Vagina (tissue), 2 donors: ENCODE results near the gene INS. TPM values are rescaled to one million over a fixed set of nuclear protein-coding genes. Genes with fewer than 3 reads are reported as not detected.

Experiments
- DNase-seq, 2 donors: peaks; one replicate each; pipeline ENCODE4 v3.0.0-alpha.2; 2017; ENCODE audit errors: extremely low spot score in 2 of 2
- H3K27ac ChIP-seq: fragments of 200-600 bp; sonication (generic); one replicate; pipeline ENCODE4 v1.5.1; 2019
- H3K27me3 ChIP-seq: fragments of 200-600 bp; sonication (generic); one replicate; pipeline ENCODE4 v1.5.1; 2019
- H3K36me3 ChIP-seq, 2 donors: fragments of 200-600 bp; sonication (generic); one replicate each; pipeline ENCODE4 v1.5.1; 2017 to 2019
- H3K4me1 ChIP-seq: fragments of 200-600 bp; sonication (generic); one replicate; pipeline ENCODE4 v1.5.1; 2019
- H3K4me3 ChIP-seq, 2 donors: fragments of 200-600 bp; sonication (generic); 1 replicate in 1 of 2; 2 replicates in 1 of 2; pipeline ENCODE4 v1.5.1; 2016 to 2019
- H3K9me3 ChIP-seq: fragments of 200-600 bp; sonication (generic); one replicate; pipeline ENCODE4 v1.5.1; 2019
- CTCF ChIP-seq, 3 experiments: fragments of 450-650 bp in 2 of 3; fragments of 200-600 bp in 1 of 3; sonication (generic) in 1 of 3; IDR thresholded peaks; one replicate each; pipeline ENCODE4 v1.5.1; 2017 to 2019; ENCODE audit warnings: antibody characterized with exemption in 3 of 3, mild to moderate bottlenecking in 2 of 3, moderate library complexity in 2 of 3
- POLR2A ChIP-seq, 2 donors: fragments of 450-650 bp; IDR thresholded peaks; one replicate each; pipeline ENCODE4 v1.6.1; 2017; ENCODE audit warnings: antibody characterized with exemption in 2 of 2, mild to moderate bottlenecking in 2 of 2, moderate library complexity in 2 of 2
- POLR2AphosphoS5 ChIP-seq, 2 donors: sonication (generic); formaldehyde crosslinking; IDR thresholded peaks; one replicate each; pipeline ENCODE4 v1.9.0; 2017; ENCODE audit warnings: antibody characterized with exemption in 2 of 2, mild to moderate bottlenecking in 2 of 2, low read depth in 1 of 2; ENCODE audit not compliant: insufficient read depth in 1 of 2
- intact Hi-C: fragments of 100-400 bp; cut with DNase I; formaldehyde crosslinking; loops from one replicate; pipeline ENCODE4 v1.15.1; 2023
- total RNA-seq: library from RNA; depleted of rRNA; stranded (reverse); fragments of >200 nt; gene quantifications from one replicate; pipeline ENCODE4 v1.2.3, GENCODE V29; 2016

Gene INS
- total RNA-seq, 1 donor from 2014 or later, result not detected

GRCh38 chr11:2148595-2148994 is 12.4 kb downstream of the INS start:
- no peak overlapping the region for H3K27ac ChIP-seq
- H3K27me3 ChIP-seq, result peaks cover 16% of the 10 kb centered on the region
- TF ChIP-seq POLR2A (IDR thresholded peaks at IDR 0.05), result no peak
- no peak for TF ChIP-seq CTCF (IDR thresholded peaks at IDR 0.05)
- TF ChIP-seq POLR2AphosphoS5 (IDR thresholded peaks at IDR 0.05; ENCODE audit: insufficient read depth in 1 of 2, low read depth in 1 of 2), result no peak
- H3K4me1 ChIP-seq, result peaks cover 13% of the 10 kb centered on the region
- intact Hi-C loops, result no loop called here
- H3K4me3 ChIP-seq, result no peak overlapping the region
- H3K9me3 ChIP-seq, result no peaks in the 10 kb centered on the region
- no peaks in the 10 kb centered on the region for H3K36me3 ChIP-seq
- DNase-seq, result no peak

- peaks cover 16% of the 10 kb centered on the region for H3K27me3 ChIP-seq
Observed at GRCh38 chr11:2147391-2147790, 13.6 kb downstream of the INS start.

GRCh38 chr11:2146051-2146450 is 15.0 kb downstream of the INS start:
- H3K27me3 ChIP-seq, result peaks cover 17% of the 10 kb centered on the region

More at GRCh38 chr11:2147391-2147790, 13.6 kb downstream of the INS start:
- peaks cover 13% of the 10 kb centered on the region for H3K4me1 ChIP-seq
- no peak for DNase-seq
- no peaks in the 10 kb centered on the region for H3K36me3 ChIP-seq
- H3K9me3 ChIP-seq, result no peaks in the 10 kb centered on the region
- intact Hi-C loops, result no loop called here
- H3K27ac ChIP-seq, result no peak overlapping the region
- no peak overlapping the region for H3K4me3 ChIP-seq
- TF ChIP-seq POLR2AphosphoS5 (IDR thresholded peaks at IDR 0.05; ENCODE audit: insufficient read depth in 1 of 2, low read depth in 1 of 2) (no peak), CTCF (IDR thresholded peaks at IDR 0.05) (no peak), POLR2A (IDR thresholded peaks at IDR 0.05) (no peak)

GRCh38 chr11:2144544-2145248 is 16.3 kb downstream of the INS start:
- intact Hi-C loops, result no loop called here
- H3K4me3 ChIP-seq, result no peak overlapping the region
- H3K27me3 ChIP-seq, result peaks cover 26% of the 10 kb centered on the region
- no peak for TF ChIP-seq POLR2A (IDR thresholded peaks at IDR 0.05)
- TF ChIP-seq POLR2AphosphoS5 (IDR thresholded peaks at IDR 0.05; ENCODE audit: insufficient read depth in 1 of 2, low read depth in 1 of 2), result no peak
- TF ChIP-seq CTCF (IDR thresholded peaks at IDR 0.05), result no peak
- H3K4me1 ChIP-seq, result peaks cover 19% of the 10 kb centered on the region
- no peak overlapping the region for H3K27ac ChIP-seq
- H3K9me3 ChIP-seq, result no peaks in the 10 kb centered on the region
- H3K36me3 ChIP-seq, result no peaks in the 10 kb centered on the region
- no peak for DNase-seq

More at GRCh38 chr11:2146051-2146450, 15.0 kb downstream of the INS start:
- no peak for DNase-seq
- H3K36me3 ChIP-seq, result no peaks in the 10 kb centered on the region
- no peak for TF ChIP-seq POLR2A (IDR thresholded peaks at IDR 0.05)
- no peak for TF ChIP-seq POLR2AphosphoS5 (IDR thresholded peaks at IDR 0.05; ENCODE audit: insufficient read depth in 1 of 2, low read depth in 1 of 2)
- no peak for TF ChIP-seq CTCF (IDR thresholded peaks at IDR 0.05)
- intact Hi-C loops, result no loop called here
- H3K4me3 ChIP-seq, result no peak overlapping the region
- H3K4me1 ChIP-seq, result peaks cover 9% of the 10 kb centered on the region
- no peaks in the 10 kb centered on the region for H3K9me3 ChIP-seq
- H3K27ac ChIP-seq, result no peak overlapping the region

- no peak overlapping the region for H3K4me3 ChIP-seq
Observed at GRCh38 chr11:2143799-2144543, 17.0 kb downstream of the INS start.

More at GRCh38 chr11:2143799-2144543, 17.0 kb downstream of the INS start:
- DNase-seq, result no peak
- no peaks in the 10 kb centered on the region for H3K9me3 ChIP-seq
- H3K27ac ChIP-seq, result no peak overlapping the region
- intact Hi-C loops, result no loop called here
- no peaks in the 10 kb centered on the region for H3K36me3 ChIP-seq
- no peak for TF ChIP-seq CTCF (IDR thresholded peaks at IDR 0.05)
- peaks cover 19% of the 10 kb centered on the region for H3K4me1 ChIP-seq
- peaks cover 28% of the 10 kb centered on the region for H3K27me3 ChIP-seq
